Measurements from ENCODE around the gene TENT5A. TPM values are rescaled to one million over a fixed set of nuclear protein-coding genes. Genes with fewer than 3 reads are reported as not detected.

The TENT5A gene
- total and polyA plus RNA-seq, 4 donors, result 4.0 to 13.6 (median 11.4) TPM

- no peak overlapping the region for H3K9ac ChIP-seq (ENCODE audit: low read depth in 1 of 2, low read length in 2 of 2)
- 97% methylated on average over 2 of the region's 2 CpGs for WGBS
Observed at GRCh38 chr6:81734500-81735150, 17.9 kb downstream of the TENT5A start.

GRCh38 chr6:81734081-81734480, 18.4 kb downstream of the TENT5A start:
- WGBS, result 88% methylated on average over 2 of the region's 2 CpGs
- H3K4me1 ChIP-seq (ENCODE audit: control insufficient read depth in 4 of 4, insufficient read depth in 4 of 4, low read length in 3 of 4), result peaks cover 0 to 2% (median 0%) of the 10 kb centered on the region in 4 donors
- no peak overlapping the region for H3K27ac ChIP-seq (ENCODE audit: low read depth in 1 of 2, low read length in 2 of 2)
- no peak for DNase-seq (ENCODE audit: low spot score)
- no peaks in the 10 kb centered on the region for H3K27me3 ChIP-seq (ENCODE audit: control insufficient read depth in 4 of 4, insufficient read depth in 4 of 4, low read length in 3 of 4)
- H3K36me3 ChIP-seq (ENCODE audit: control insufficient read depth in 4 of 4, insufficient read depth in 3 of 4, low read depth in 1 of 4, low read length in 3 of 4), result no peaks in the 10 kb centered on the region
- TF ChIP-seq RAD21 (IDR thresholded peaks at IDR 0.05) (peak; percentile 57 to 60), FOXA1 (IDR thresholded peaks at IDR 0.05) (no peak), CTCF (IDR thresholded peaks at IDR 0.05; ENCODE audit: low read depth, low read length, missing input control) (peak; percentile 11), MAX (IDR thresholded peaks at IDR 0.05) (no peak)
- peaks cover 0 to 2% (median 0%) of the 10 kb centered on the region in 4 donors for H3K9me3 ChIP-seq (ENCODE audit: control insufficient read depth in 4 of 4, low read length in 3 of 4)
- H3K4me3 ChIP-seq (ENCODE audit: low read depth in 1 of 3, low read length in 3 of 3), result no peak overlapping the region
- no peak overlapping the region for H3K9ac ChIP-seq (ENCODE audit: low read depth in 1 of 2, low read length in 2 of 2)

More at GRCh38 chr6:81734500-81735150, 17.9 kb downstream of the TENT5A start:
- Histone ChIP-seq H3K4me3 (ENCODE audit: low read depth in 1 of 3, low read length in 3 of 3) (no peak overlapping the region), H3K36me3 (ENCODE audit: control insufficient read depth in 4 of 4, insufficient read depth in 3 of 4, low read depth in 1 of 4, low read length in 3 of 4) (no peaks in the 10 kb centered on the region), H3K4me1 (ENCODE audit: control insufficient read depth in 4 of 4, insufficient read depth in 4 of 4, low read length in 3 of 4) (peaks cover 0 to 2% (median 0%) of the 10 kb centered on the region in 4 donors), H3K27ac (ENCODE audit: low read depth in 1 of 2, low read length in 2 of 2) (no peak overlapping the region), H3K9me3 (ENCODE audit: control insufficient read depth in 4 of 4, low read length in 3 of 4) (peaks cover 0 to 2% (median 0%) of the 10 kb centered on the region in 4 donors), H3K27me3 (ENCODE audit: control insufficient read depth in 4 of 4, insufficient read depth in 4 of 4, low read length in 3 of 4) (no peaks in the 10 kb centered on the region)
- TF ChIP-seq JUND (IDR thresholded peaks at IDR 0.05), result no peak
- TF ChIP-seq ATF3 (IDR thresholded peaks at IDR 0.05), result no peak
- TF ChIP-seq EGR1 (IDR thresholded peaks at IDR 0.05; ENCODE audit: low read depth in 2 of 2), result no peak
- TF ChIP-seq YY1 (IDR thresholded peaks at IDR 0.05), result no peak
- no peak for TF ChIP-seq GABPA (IDR thresholded peaks at IDR 0.05 in 1 of 2, conservative IDR thresholded peaks at IDR 0.05 in 1 of 2)
- no peak for TF ChIP-seq MAX (IDR thresholded peaks at IDR 0.05)
- DNase-seq (ENCODE audit: low spot score), result no peak

GRCh38 chr6:81731814-81732213, 20.7 kb downstream of the TENT5A start:
- Histone ChIP-seq H3K9me3 (ENCODE audit: control insufficient read depth in 4 of 4, low read length in 3 of 4) (peaks cover 0 to 2% (median 0%) of the 10 kb centered on the region in 4 donors), H3K4me1 (ENCODE audit: control insufficient read depth in 4 of 4, insufficient read depth in 4 of 4, low read length in 3 of 4) (peaks cover 0 to 14% (median 2%) of the 10 kb centered on the region in 4 donors), H3K36me3 (ENCODE audit: control insufficient read depth in 4 of 4, insufficient read depth in 3 of 4, low read depth in 1 of 4, low read length in 3 of 4) (no peaks in the 10 kb centered on the region), H3K27me3 (ENCODE audit: control insufficient read depth in 4 of 4, insufficient read depth in 4 of 4, low read length in 3 of 4) (no peaks in the 10 kb centered on the region), H3K9ac (ENCODE audit: low read depth in 1 of 2, low read length in 2 of 2) (no peak overlapping the region), H3K4me3 (ENCODE audit: low read depth in 1 of 3, low read length in 3 of 3) (no peak overlapping the region), H3K27ac (ENCODE audit: low read depth in 1 of 2, low read length in 2 of 2) (no peak overlapping the region)
- no peak for DNase-seq (ENCODE audit: low spot score)
- WGBS, result 91% methylated on average over 1 of the region's 1 CpG
- TF ChIP-seq FOXA1 (IDR thresholded peaks at IDR 0.05) (no peak), EGR1 (IDR thresholded peaks at IDR 0.05; ENCODE audit: low read depth in 2 of 2) (no peak), REST (IDR thresholded peaks at IDR 0.05) (no peak), CTCF (IDR thresholded peaks at IDR 0.05; ENCODE audit: low read depth, low read length, missing input control) (no peak), TAF1 (conservative IDR thresholded peaks at IDR 0.05) (no peak), GABPA (IDR thresholded peaks at IDR 0.05 in 1 of 2, conservative IDR thresholded peaks at IDR 0.05 in 1 of 2) (no peak), HNF4G (IDR thresholded peaks at IDR 0.05) (no peak), RAD21 (IDR thresholded peaks at IDR 0.05) (no peak), ZBTB33 (IDR thresholded peaks at IDR 0.05) (no peak), ATF3 (IDR thresholded peaks at IDR 0.05) (no peak), RXRA (IDR thresholded peaks at IDR 0.05) (no peak), JUND (IDR thresholded peaks at IDR 0.05) (no peak)

All from liver (tissue), 9 donors.